Measurements from ENCODE around the gene PCCA. TPM values are rescaled to one million over a fixed set of nuclear protein-coding genes. Genes with fewer than 3 reads are reported as not detected.

PCCA gene
- total and polyA plus RNA-seq, 4 donors: 30.1 to 160 (median 76.3) TPM

DNA sequence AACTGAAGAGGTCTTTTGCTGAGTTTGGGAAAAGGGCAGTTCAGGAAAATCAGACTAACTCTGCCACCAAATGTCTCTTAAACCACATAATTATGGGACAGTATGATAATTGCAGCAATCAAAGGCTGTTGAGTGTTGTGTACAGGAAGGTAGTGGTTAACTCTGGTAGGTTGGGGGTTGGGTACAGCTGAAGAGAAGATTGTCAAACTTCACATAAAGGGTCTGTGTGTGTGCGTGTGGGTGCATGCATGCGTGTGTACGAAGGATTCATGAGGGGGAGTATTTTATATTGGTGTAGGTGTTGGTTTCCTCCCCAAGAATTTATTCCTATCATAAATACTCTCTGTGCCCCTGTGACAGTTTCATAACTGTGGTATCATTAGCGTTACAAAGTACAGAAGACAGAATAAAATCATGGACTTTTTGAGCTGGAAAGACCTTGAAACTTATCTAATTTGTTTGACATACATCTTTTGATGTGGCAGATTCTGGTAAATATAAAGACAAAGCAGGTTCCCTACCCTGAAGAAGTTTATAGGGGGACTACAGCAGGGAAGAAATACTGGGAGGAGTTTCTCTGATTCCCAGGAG lies 94.1 kb downstream of the PCCA start:
- DNase-seq (ENCODE audit: low spot score): no peak
- Histone ChIP-seq H3K9ac (ENCODE audit: low read depth in 1 of 2, low read length in 2 of 2) (no peak overlapping the region), H3K9me3 (ENCODE audit: control insufficient read depth in 4 of 4, low read length in 3 of 4) (no peaks in the 10 kb centered on the region), H3K27ac (ENCODE audit: low read depth in 1 of 2, low read length in 2 of 2) (no peak overlapping the region), H3K27me3 (ENCODE audit: control insufficient read depth in 4 of 4, insufficient read depth in 4 of 4, low read length in 3 of 4) (no peaks in the 10 kb centered on the region), H3K4me1 (ENCODE audit: control insufficient read depth in 4 of 4, insufficient read depth in 4 of 4, low read length in 3 of 4) (peaks cover 0 to 5% (median 4%) of the 10 kb centered on the region in 4 donors), H3K4me3 (ENCODE audit: low read depth in 1 of 3, low read length in 3 of 3) (no peak overlapping the region), H3K36me3 (ENCODE audit: control insufficient read depth in 4 of 4, insufficient read depth in 3 of 4, low read depth in 1 of 4, low read length in 3 of 4) (no peaks in the 10 kb centered on the region)
- WGBS: 72% methylated on average over 4 of the region's 4 CpGs
- TF ChIP-seq NR2F2 (IDR thresholded peaks at IDR 0.05): no peak
- no peak for TF ChIP-seq HNF4G (IDR thresholded peaks at IDR 0.05)
- TF ChIP-seq, protein P1, sequence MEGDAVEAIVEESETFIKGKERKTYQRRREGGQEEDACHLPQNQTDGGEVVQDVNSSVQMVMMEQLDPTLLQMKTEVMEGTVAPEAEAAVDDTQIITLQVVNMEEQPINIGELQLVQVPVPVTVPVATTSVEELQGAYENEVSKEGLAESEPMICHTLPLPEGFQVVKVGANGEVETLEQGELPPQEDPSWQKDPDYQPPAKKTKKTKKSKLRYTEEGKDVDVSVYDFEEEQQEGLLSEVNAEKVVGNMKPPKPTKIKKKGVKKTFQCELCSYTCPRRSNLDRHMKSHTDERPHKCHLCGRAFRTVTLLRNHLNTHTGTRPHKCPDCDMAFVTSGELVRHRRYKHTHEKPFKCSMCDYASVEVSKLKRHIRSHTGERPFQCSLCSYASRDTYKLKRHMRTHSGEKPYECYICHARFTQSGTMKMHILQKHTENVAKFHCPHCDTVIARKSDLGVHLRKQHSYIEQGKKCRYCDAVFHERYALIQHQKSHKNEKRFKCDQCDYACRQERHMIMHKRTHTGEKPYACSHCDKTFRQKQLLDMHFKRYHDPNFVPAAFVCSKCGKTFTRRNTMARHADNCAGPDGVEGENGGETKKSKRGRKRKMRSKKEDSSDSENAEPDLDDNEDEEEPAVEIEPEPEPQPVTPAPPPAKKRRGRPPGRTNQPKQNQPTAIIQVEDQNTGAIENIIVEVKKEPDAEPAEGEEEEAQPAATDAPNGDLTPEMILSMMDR (IDR thresholded peaks at IDR 0.05; ENCODE audit: low read depth, low read length, missing input control): no peak
- TF ChIP-seq EGR1 (IDR thresholded peaks at IDR 0.05; ENCODE audit: low read depth in 2 of 2): no peak
- TF ChIP-seq FOXA1 (IDR thresholded peaks at IDR 0.05): no peak
- TF ChIP-seq TAF1 (conservative IDR thresholded peaks at IDR 0.05): no peak
- no peak for TF ChIP-seq SP1 (IDR thresholded peaks at IDR 0.05)
- TF ChIP-seq, protein P2, sequence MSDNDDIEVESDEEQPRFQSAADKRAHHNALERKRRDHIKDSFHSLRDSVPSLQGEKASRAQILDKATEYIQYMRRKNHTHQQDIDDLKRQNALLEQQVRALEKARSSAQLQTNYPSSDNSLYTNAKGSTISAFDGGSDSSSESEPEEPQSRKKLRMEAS (IDR thresholded peaks at IDR 0.05): no peak
- TF ChIP-seq, protein P3, sequence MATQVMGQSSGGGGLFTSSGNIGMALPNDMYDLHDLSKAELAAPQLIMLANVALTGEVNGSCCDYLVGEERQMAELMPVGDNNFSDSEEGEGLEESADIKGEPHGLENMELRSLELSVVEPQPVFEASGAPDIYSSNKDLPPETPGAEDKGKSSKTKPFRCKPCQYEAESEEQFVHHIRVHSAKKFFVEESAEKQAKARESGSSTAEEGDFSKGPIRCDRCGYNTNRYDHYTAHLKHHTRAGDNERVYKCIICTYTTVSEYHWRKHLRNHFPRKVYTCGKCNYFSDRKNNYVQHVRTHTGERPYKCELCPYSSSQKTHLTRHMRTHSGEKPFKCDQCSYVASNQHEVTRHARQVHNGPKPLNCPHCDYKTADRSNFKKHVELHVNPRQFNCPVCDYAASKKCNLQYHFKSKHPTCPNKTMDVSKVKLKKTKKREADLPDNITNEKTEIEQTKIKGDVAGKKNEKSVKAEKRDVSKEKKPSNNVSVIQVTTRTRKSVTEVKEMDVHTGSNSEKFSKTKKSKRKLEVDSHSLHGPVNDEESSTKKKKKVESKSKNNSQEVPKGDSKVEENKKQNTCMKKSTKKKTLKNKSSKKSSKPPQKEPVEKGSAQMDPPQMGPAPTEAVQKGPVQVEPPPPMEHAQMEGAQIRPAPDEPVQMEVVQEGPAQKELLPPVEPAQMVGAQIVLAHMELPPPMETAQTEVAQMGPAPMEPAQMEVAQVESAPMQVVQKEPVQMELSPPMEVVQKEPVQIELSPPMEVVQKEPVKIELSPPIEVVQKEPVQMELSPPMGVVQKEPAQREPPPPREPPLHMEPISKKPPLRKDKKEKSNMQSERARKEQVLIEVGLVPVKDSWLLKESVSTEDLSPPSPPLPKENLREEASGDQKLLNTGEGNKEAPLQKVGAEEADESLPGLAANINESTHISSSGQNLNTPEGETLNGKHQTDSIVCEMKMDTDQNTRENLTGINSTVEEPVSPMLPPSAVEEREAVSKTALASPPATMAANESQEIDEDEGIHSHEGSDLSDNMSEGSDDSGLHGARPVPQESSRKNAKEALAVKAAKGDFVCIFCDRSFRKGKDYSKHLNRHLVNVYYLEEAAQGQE (IDR thresholded peaks at IDR 0.05): no peak
- TF ChIP-seq, protein P4, sequence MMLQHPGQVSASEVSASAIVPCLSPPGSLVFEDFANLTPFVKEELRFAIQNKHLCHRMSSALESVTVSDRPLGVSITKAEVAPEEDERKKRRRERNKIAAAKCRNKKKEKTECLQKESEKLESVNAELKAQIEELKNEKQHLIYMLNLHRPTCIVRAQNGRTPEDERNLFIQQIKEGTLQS (IDR thresholded peaks at IDR 0.05): no peak
- TF ChIP-seq, protein P5, sequence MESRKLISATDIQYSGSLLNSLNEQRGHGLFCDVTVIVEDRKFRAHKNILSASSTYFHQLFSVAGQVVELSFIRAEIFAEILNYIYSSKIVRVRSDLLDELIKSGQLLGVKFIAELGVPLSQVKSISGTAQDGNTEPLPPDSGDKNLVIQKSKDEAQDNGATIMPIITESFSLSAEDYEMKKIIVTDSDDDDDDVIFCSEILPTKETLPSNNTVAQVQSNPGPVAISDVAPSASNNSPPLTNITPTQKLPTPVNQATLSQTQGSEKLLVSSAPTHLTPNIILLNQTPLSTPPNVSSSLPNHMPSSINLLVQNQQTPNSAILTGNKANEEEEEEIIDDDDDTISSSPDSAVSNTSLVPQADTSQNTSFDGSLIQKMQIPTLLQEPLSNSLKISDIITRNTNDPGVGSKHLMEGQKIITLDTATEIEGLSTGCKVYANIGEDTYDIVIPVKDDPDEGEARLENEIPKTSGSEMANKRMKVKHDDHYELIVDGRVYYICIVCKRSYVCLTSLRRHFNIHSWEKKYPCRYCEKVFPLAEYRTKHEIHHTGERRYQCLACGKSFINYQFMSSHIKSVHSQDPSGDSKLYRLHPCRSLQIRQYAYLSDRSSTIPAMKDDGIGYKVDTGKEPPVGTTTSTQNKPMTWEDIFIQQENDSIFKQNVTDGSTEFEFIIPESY (IDR thresholded peaks at IDR 0.05): no peak
- no peak for TF ChIP-seq FOXA2 (IDR thresholded peaks at IDR 0.05)
- no peak for TF ChIP-seq JUND (IDR thresholded peaks at IDR 0.05)
- no peak for TF ChIP-seq YY1 (IDR thresholded peaks at IDR 0.05)
- TF ChIP-seq GABPA (IDR thresholded peaks at IDR 0.05 in 1 of 2, conservative IDR thresholded peaks at IDR 0.05 in 1 of 2): no peak

DNA sequence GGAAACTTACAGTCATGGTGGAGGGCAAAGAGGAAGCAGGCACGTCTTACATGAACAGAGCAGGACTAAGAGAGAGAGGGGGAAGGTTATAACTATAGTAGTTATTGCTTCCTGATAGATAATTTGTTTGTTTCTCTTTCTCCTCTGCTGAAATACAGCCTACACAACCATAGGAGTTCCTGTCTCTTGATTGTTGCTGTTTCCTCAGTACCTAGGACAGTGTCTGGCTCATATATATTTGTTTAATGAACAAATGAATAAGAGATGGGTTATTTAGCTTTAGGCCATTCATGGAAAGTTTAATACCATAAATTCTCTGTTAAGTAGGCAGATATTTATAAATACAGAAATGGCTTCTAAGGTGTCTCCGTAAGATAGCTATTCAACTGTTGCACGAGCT lies 95.2 kb downstream of the PCCA start:
- H3K4me1 ChIP-seq (ENCODE audit: control insufficient read depth in 4 of 4, insufficient read depth in 4 of 4, low read length in 3 of 4): peaks cover 0 to 5% (median 4%) of the 10 kb centered on the region in 4 donors
- no peaks in the 10 kb centered on the region for H3K9me3 ChIP-seq (ENCODE audit: control insufficient read depth in 4 of 4, low read length in 3 of 4)
- WGBS: 72% methylated on average over 3 of the region's 3 CpGs
- no peaks in the 10 kb centered on the region for H3K36me3 ChIP-seq (ENCODE audit: control insufficient read depth in 4 of 4, insufficient read depth in 3 of 4, low read depth in 1 of 4, low read length in 3 of 4)
- H3K9ac ChIP-seq (ENCODE audit: low read depth in 1 of 2, low read length in 2 of 2): no peak overlapping the region
- H3K27me3 ChIP-seq (ENCODE audit: control insufficient read depth in 4 of 4, insufficient read depth in 4 of 4, low read length in 3 of 4): no peaks in the 10 kb centered on the region
- H3K4me3 ChIP-seq (ENCODE audit: low read depth in 1 of 3, low read length in 3 of 3): no peak overlapping the region
- no peak overlapping the region for H3K27ac ChIP-seq (ENCODE audit: low read depth in 1 of 2, low read length in 2 of 2)
- no peak for DNase-seq (ENCODE audit: low spot score)
- TF ChIP-seq FOXA1 (IDR thresholded peaks at IDR 0.05): no peak
- TF ChIP-seq, protein P5 (IDR thresholded peaks at IDR 0.05): no peak
- TF ChIP-seq, protein P4 (IDR thresholded peaks at IDR 0.05): no peak
- no peak for TF ChIP-seq GABPA (IDR thresholded peaks at IDR 0.05 in 1 of 2, conservative IDR thresholded peaks at IDR 0.05 in 1 of 2)
- TF ChIP-seq YY1 (IDR thresholded peaks at IDR 0.05): no peak
- TF ChIP-seq FOXA2 (IDR thresholded peaks at IDR 0.05): no peak
- TF ChIP-seq, protein P2 (IDR thresholded peaks at IDR 0.05): no peak
- TF ChIP-seq, protein P1 (IDR thresholded peaks at IDR 0.05; ENCODE audit: low read depth, low read length, missing input control): no peak
- TF ChIP-seq HNF4G (IDR thresholded peaks at IDR 0.05): no peak
- TF ChIP-seq RAD21 (IDR thresholded peaks at IDR 0.05): no peak
- no peak for TF ChIP-seq JUND (IDR thresholded peaks at IDR 0.05)
- TF ChIP-seq RXRA (IDR thresholded peaks at IDR 0.05): no peak
- TF ChIP-seq NR2F2 (IDR thresholded peaks at IDR 0.05): no peak

Data from liver (tissue), 9 donors.